Esophagus muscularis mucosa (tissue), 4 donors: Measurements from ENCODE around the gene MARK2.
A peak's percentile ranks its signal among the peaks of the same experiment; 100 is the strongest.

Experiments
- CTCF ChIP-seq, 3 experiments: fragments of 200-600 bp in 2 of 3; fragments of 450-650 bp in 1 of 3; sonication (generic) in 2 of 3; IDR thresholded peaks; one replicate each; pipeline ENCODE4 v1.5.1; 2017 to 2019; ENCODE audit warnings: antibody characterized with exemption in 3 of 3, mild to moderate bottlenecking in 2 of 3, moderate library complexity in 1 of 3
- EP300 ChIP-seq: sonication (generic); formaldehyde crosslinking; IDR thresholded peaks from one replicate; pipeline ENCODE4 v1.6.1; 2017; ENCODE audit warnings: antibody characterized with exemption
- POLR2A ChIP-seq: fragments of 450-650 bp; IDR thresholded peaks from one replicate; pipeline ENCODE4 v1.6.1; 2017; ENCODE audit warnings: antibody characterized with exemption, moderate library complexity, mild to moderate bottlenecking, low read depth
- POLR2AphosphoS5 ChIP-seq, 2 donors: sonication (generic); formaldehyde crosslinking; IDR thresholded peaks; one replicate each; pipeline ENCODE4 v1.6.1; 2017; ENCODE audit warnings: antibody characterized with exemption in 2 of 2

- TF ChIP-seq EP300 (no peak), CTCF (IDR thresholded peaks at IDR 0.05) (peak in 1 of 3 experiments; percentile 4), POLR2A (no peak), POLR2AphosphoS5 (IDR thresholded peaks at IDR 0.05) (no peak)
Observed at GRCh38 chr11:63901660-63902059, 62.8 kb downstream of the MARK2 start.
